GM13977 (cell line): Measurements from ENCODE around the gene RFC3.

Source experiments
- DNase-seq: peaks from one replicate; pipeline ENCODE4 v3.0.0; 2012; ENCODE audit warnings: low spot score
- in situ Hi-C: fragments of 300-500 bp; cut with MboI; formaldehyde crosslinking; loops from one replicate; pipeline ENCODE4 v1.12.0; 2022; ENCODE audit warnings: low sequenced_read_pairs, low pct_unique_long_range_greater_than_20kb, mixed read lengths, inconsistent platforms; ENCODE audit not compliant: unreplicated experiment
- TF ChIP-seq, protein P1 (sequence below): IDR thresholded peaks from 2 replicates; pipeline ENCODE4 v1.5.1; 2012; ENCODE audit warnings: mild to moderate bottlenecking, control low read depth; ENCODE audit not compliant: insufficient read depth; ENCODE audit errors: extremely low read depth, missing control alignments

RFC3 gene, protein sequence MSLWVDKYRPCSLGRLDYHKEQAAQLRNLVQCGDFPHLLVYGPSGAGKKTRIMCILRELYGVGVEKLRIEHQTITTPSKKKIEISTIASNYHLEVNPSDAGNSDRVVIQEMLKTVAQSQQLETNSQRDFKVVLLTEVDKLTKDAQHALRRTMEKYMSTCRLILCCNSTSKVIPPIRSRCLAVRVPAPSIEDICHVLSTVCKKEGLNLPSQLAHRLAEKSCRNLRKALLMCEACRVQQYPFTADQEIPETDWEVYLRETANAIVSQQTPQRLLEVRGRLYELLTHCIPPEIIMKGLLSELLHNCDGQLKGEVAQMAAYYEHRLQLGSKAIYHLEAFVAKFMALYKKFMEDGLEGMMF

DNA sequence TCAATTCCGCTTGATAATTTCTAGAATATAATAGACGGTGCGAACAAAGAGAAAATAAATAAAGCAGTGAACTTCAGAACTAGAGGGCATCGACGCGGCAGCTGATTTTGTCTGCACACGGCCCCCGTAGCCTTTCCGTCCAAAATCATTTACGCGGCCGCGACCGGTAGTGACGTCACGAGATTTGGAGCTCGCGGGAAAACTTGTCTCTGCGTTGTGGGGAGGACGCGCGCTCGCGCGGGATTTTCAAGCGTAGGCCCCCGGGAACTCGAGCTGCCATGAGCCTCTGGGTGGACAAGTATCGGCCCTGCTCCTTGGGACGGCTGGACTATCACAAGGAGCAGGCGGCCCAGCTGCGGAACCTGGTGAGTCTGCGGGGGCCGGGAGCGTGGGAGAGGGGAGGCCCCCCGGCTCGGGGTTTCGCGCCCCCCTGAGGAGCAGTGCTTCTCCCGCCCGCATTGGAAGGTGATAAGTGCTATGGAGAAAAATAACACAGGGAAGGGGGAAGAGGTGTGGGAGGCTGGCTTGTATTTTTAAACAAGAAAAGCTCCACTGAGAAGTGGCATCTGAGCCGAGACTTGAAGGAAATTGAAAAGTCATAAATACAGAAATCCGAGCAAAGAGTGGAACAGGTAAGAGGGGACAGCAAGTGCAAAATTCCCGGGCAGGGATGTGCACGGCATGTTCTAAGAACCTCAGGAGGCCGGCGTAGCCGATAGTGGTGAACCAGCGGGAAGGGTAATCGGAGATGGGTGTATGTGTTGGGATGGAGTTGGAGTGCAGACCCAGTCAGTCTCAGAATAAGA, at the start of gene RFC3:
Gene RFC3 (plus strand): TSS at position 249 of the 806 bp plus-strand sequence. CDS start 30 bp downstream, at position 279.
- DNase-seq, result peak; percentile 82
- TF ChIP-seq, protein P1, sequence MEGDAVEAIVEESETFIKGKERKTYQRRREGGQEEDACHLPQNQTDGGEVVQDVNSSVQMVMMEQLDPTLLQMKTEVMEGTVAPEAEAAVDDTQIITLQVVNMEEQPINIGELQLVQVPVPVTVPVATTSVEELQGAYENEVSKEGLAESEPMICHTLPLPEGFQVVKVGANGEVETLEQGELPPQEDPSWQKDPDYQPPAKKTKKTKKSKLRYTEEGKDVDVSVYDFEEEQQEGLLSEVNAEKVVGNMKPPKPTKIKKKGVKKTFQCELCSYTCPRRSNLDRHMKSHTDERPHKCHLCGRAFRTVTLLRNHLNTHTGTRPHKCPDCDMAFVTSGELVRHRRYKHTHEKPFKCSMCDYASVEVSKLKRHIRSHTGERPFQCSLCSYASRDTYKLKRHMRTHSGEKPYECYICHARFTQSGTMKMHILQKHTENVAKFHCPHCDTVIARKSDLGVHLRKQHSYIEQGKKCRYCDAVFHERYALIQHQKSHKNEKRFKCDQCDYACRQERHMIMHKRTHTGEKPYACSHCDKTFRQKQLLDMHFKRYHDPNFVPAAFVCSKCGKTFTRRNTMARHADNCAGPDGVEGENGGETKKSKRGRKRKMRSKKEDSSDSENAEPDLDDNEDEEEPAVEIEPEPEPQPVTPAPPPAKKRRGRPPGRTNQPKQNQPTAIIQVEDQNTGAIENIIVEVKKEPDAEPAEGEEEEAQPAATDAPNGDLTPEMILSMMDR, result no peak
- in situ Hi-C loops, result no loop called here

DNA sequence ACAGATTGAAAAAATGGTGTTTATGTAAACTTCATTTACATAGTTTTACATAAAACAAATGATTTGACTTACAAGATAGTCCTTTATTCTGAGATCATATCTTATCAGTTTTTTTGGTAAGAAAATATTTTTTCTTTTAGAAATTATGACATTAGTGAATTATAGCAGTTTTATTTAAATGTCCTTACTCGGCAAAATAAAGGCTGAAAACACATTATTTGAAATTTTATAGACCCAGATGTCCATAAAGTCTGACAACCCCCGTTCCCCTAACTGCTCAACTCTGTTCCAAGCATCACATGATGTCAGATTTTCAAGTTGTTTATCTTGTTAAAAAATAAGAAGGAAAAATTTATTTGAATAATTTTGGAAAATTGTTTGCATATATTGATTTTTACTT, 46.7 kb upstream of the RFC3 start:
- TF ChIP-seq, protein P1, result no peak
- DNase-seq, result no peak
- in situ Hi-C loops, result no loop called here

DNA sequence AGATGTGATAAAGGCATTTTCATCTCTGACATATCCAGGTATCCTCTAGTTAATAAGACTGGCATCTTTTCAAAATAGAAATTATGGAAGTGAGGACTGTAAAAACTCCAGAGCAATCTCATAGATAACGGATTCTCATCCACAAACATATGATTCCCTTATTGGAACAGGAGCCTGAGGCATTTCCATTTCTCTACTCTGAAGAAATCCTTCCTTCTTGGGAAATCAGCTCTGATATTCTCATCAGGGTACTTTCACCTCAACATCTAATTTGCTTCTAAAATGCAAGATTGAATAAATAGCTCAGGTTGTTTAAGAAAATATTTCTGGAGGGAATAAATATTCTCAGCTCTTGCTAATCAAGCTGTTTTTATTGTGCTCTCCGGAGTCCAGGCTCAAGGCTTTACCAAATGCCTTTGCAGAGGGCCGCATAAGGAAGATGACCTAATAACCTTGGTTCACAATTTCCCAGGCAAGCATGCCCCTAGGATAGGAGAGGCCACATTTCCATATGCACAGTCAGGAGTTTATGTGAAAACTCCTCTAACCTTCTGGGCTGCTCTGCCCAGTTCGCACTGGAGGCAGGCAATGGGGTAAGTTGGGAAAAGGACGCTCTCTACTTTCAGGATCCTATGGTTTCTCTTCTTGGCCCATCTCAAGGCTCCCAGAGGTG, 44.0 kb upstream of the RFC3 start:
- in situ Hi-C loops, result no loop called here
- DNase-seq, result no peak
- TF ChIP-seq, protein P1, result no peak

DNA sequence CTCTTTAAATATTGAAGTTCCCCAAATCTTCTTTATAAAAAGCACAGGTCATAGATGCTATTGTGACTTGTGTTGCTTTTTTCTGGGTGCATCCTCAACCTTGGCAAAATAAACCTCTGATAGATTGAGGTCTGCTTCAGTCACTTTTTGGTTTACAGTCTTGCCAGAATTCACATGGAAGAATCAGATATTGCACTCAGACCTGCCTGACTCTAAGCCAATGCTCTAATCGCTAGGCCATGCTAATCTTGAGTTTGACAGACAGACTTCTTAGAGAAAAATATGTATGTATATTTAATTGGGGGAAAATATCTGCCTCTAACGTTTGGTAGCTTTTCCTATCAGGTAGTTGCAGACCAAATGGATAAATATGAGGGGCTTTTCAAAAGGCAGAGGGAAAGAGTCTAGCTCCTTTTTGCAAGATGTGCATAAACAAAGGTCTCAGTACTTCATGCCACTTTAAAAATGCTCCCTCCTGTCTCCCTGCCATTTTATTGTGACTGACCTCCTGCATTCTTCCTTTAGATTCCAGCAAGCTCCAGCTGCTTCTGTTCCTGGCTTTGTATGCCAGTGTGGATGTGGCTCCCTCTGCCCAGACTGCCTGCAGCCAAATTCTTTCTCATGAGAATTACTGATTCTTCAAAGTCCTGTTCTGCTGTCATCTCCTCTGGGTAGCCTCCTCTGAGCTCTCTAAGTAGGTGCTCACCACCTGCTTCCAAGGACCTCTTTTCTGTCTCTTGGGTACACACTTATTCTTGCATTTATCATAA, 42.4 kb upstream of the RFC3 start:
- in situ Hi-C loops, result no loop called here
- TF ChIP-seq, protein P1, result no peak
- no peak for DNase-seq

DNA sequence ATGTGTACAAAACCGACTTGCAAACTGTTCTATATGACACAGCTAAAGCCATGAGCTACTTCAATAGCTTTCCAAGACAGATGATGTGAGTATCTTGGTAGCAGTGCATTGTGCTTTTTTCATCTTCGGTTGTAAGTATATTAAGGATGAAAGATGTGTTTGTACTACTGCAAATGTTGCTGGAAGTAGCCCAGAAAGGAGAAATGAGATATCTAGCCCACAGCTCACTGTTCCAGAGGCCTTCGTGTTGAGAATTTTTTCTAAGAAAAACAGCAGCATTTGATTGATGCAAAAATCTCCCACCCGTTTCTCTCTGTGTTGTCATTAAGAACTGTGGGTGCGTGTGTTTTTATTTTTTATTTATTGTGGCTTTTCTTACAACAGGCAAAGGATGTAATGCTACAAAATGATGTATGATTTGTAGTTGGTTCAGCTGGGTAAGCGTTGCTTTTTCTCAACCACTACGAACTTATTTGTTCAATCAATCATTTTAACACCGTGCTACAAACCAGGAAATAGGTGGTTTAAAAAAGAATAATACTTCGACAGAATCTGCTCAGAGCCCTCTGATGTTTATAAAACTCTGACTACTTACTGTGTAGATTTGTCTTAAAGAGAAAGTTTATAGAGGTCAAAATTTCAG, 41.6 kb upstream of the RFC3 start:
- in situ Hi-C loops, result no loop called here
- TF ChIP-seq, protein P1, result no peak
- no peak for DNase-seq
